CD4-positive, alpha-beta T cell treated with Interleukin-21 for 1 hour (primary cell): ENCODE data around the gene RGS6.

Experiments
- DNase-seq: peaks from one replicate; pipeline ENCODE4 v3.0.0-alpha.2; 2020

The RGS6 gene

DNA sequence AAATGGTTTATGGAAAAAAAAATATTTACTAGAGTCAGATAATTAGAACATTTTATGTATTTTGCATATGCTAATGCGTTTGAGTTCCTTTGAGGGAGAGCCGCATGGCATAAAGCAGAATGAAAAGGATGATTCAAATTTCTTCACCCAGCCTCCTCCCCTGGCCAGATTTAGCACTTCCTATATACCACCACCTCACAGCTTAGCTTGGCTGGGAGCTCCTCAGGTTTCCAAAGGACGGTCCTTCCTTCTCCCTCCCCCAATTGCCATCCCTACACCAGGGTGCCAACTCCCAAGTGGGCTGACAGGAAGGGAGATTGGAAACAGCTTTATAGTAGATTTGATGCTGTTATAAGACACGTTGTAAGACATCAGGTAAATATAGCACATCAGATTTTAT is 157.4 kb downstream of the RGS6 start:
- DNase-seq, result no peak

DNA sequence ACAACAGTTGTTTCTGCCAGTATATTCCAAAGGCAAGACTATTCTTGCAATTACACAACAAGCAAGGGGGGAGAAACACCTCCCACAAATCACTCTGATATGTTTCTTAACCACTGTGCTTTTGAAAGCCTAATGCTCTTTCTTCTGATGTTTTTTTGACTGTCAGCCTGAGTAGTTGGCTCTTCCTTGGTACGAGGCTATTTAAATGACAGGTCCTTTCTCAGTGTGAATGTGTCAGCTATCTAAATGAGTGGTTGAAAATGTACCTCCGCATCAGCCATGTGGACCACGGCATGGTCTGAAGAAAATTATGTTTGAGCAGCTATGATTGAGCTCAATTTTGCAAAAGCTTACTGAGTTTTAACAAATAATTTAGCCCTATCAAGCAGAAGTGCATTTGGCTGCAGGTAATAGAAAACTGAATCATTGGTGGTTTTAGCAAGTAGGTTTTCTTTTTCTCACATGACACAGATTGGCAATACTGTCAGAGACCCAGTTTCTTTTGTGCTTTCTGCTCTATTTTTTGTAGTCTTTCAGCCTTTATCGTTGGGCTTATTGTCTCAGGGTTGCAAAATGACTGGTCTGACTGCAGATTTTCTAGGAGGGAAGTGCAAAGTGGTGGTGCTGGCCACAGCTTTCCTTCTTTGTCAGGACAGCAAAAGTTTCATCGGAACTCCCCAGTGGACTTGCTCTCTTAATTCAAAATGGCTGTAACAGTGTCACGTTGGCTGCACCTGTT is 162.8 kb downstream of the RGS6 start:
- no peak for DNase-seq

DNA sequence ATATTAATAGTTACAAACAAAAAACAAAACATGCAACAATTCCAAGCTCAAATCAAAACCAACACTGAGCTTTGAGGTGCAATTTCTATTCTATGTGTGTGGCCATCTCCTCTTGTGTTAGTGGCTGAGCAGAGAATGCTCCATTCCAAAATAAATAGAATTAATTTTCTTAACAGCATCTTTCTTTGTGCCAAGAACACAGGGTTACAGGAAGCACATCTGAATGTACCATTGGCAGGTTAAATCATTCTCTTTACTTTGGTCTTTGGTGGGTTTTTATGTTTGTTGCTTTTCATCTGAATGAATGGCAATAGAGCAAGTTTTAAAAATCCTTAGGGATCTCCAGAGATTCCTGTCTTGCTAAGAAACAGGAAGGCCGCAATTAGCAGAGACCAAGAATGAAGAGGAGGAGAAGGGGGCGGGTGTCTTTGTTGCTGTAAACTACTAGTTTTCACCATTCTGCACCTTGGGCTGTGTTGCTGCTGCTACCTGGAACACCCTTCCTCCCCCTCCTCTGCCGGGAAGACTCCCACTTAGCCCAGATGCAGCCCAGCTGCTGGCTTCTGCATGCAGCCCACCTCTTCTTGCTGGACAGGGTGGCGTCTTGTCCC is 165.0 kb downstream of the RGS6 start:
- DNase-seq, result no peak

DNA sequence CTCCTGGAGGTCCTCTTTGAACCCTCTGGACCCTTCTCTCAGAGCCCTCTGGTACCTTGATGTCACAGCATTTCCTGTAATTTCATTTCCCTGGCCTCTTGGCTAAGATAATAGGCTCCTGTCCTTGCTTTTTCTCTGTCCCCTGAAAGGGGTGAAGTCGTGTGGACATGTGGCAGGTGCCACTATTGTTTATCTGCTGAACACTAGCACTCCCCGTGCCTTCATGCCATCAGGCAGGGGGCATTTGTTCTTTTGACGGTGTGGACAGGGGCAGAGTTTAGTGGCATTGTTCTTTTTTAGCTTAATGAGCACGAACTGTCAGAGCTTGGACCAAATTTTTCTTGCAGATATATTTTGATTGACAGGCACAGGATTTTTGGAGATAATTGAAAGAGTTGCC is 166.0 kb downstream of the RGS6 start:
- no peak for DNase-seq

DNA sequence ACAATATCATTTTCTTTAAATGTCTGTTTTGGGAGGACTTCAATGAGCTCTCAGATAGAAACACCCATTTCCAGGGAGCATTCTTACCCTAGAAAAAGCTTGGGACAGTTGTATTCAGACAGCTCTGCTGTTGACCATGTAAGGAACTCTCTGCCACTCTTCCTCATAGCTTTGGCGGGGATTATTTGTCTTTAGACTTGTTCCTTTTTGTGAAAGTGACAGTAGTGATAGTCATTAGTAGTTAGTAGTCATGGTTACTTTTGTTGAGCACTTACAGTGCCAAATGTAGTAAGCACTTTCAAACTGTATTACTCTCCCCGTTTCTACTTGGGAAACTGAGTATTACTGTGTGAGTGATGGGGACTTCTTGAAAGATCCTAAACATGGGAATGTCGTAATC is 167.3 kb downstream of the RGS6 start:
- no peak for DNase-seq

DNA sequence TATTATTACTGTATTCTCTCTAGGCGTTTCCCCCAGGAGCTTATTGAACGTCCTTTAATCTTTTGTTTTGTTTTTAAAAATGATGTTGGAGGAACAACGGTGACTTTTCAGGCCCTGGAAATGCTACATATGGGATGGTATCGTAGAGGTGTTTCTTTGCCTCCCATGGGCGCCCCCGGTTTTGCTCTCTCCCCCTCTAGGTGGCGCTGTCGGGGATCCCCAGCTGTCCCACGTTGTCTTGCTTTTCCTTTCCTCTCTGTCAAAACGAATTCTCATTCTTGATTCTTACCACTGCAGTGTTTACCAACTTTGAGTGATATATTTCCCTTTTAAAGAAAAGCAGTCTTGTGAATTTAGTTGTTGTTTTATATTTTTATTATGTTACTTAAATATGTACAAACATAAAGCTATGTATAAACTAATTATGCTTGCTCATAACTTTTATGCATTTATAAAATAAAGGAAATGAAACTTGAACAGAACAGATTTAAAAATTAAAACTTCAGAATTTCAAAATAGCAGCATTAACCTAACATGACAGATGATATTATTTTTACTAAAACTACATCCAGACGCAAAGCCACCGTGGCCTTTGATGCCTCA is 171.9 kb downstream of the RGS6 start:
- DNase-seq, result peak; percentile 4

DNA sequence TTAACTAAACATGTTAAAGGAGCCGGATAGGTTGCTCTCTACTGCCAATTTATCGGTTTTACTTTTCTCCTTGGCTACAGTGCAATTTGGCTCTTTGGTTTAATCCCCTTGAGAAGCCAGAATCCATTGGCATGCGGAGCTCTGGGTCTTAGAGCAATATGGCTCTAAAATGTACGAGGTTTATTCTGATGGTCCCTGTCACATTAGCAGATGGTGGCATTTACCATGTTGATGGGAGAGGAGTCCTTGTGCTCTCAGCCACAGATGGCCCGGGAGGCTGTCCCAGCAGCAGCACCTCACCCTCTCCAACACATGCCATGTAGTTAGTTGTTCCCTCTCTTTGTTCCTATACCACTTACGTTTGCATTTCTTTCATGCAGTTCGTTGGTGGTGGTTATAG is 179.7 kb downstream of the RGS6 start:
- DNase-seq, result no peak

DNA sequence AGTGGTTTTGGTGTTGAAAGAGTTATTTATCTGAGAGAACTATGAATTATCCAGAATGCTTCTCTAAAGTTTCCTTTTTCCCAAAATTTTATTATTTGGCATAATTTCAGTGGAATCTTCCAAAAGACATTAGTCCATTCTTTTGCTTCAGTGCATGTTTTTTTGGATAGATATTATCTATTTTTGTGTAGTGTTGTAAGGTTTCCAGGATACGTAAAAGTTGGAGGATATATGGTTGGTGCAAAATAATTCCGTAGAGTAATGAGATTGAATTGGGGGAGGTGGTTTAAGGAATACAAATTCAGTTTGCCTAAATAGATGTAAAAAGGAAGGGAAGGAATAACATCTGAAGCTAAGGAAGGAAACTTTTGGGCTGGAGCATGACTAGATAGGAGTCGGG is 186.6 kb downstream of the RGS6 start:
- no peak for DNase-seq

DNA sequence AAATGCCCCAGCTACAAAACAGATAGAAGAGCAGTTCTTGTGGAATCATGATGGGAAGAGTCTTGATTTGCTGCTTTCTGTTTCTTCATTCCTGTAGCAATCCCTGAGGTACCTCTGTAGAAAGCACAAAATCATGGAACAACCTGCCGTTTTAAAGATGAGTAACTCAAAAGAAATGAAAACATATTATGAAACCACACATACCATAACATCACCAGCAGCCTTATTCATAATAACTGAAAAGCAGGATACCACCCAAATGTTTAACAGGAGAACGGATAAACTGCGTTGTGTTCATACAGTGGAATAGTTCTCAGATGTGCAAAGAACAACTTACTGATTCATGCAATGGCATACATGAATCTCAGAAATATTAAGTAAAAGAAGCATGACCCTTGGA is 188.1 kb downstream of the RGS6 start:
- no peak for DNase-seq

DNA sequence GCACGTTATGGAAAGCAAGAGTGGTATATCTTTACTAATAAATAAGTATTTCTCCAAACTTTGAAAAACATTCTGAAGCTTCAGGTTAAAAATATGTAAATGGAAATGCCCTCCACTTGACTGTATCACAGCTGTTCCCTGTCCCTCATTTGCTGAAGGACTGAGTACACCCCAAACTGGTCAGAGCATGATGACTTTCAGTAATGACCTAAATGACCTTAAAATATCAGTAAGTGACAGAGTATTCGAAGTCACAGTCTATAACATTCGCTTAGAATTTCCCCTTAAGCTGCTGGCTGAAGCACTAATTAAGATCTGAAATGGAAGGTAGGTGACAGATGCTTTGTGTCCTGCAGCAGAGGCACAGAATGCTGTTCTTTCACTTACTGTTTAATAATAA is 191.5 kb downstream of the RGS6 start:
- DNase-seq, result no peak

DNA sequence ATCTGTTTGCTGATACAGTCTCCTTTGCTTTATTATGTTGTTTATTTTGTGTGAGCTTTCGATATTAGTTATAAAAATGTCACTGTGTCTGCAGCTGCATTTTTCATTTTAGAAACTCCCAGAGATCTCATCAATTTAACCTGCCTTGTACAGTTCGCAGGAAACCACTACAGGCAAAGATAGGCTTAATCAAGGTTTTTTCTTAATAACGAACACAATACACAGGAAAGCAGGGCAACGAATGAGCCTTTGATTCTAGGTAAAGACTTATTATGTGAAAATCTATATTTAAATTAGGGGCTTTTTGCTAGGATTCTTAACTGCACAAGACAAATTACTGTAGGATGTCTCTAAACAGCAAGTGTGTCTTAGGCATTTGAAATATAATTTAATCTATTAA is 191.9 kb downstream of the RGS6 start:
- no peak for DNase-seq

DNA sequence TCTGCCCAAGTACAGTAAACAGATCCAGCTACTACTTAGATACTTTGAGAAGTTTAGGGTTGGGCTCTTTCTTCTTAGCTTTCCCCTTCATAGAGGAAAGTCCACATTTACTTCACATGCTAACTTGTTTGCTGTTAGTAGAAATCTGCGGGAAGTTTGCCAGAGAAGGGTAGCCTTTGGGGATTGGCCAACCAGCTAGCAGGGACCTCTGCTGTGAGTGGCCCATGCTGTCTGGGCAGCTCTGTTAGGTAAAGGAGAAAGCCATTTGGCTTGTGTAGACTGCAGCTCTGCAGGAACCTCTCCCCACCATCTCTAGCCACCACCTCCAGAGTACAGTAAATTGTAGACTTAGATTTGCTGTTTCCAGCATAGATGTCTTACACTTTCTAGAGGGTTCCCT is 193.9 kb downstream of the RGS6 start:
- DNase-seq, result no peak

DNA sequence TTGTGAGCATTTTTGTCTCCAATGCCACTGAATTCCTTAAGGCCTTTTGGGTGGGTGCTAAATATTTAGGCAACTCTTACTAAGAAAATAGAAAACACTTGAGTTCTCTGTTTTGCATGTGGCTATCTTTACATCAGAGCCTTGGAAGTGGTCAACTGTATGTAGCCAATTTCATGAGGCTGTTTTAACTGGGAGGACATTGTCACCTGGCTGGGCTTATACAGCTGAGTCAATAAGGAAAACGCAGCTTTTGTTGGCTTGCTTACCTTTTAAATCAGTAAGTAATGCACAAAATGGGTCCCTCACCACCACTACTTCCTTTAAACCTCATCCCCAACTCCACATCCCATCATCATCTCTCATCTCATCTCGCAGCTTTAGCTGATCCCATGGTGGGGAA is 194.3 kb downstream of the RGS6 start:
- DNase-seq, result no peak

DNA sequence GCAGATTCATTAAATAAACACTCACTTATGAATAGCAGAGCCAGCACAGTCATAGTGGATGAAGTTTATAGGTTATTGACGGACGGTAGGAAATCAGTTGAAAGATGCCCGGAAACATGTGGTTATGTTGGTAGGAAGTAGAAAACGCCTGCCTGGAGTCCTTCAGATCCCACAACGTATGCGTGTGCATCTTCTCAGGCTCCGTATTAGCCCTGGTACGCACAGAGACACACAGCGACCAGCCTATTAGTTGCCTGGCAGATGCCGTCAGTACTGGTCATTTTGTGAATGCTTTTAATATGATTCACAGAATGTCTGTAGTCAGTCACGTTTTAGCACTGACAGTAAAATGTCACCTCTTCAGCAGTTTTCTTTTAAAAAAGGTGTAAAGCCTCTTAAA is 196.4 kb downstream of the RGS6 start:
- no peak for DNase-seq

DNA sequence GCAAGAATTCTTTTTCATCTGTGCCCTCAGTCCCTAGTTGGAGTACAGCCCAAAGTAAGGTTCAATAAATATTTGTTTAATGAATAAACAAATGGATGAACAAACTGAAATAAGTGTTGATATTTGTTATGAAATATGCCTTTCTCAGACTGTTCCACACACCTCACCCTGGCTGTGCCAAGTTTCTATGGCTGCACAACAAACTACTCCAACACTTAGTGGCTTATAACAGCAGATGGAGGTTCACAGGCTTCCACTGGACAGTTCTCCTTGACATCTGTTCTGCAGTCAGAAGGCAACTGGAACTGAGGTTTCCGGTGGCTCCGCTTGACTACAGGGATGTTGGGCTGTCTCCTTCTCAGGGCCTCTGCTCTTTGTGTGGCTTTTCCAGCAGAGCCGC is 197.1 kb downstream of the RGS6 start:
- no peak for DNase-seq

DNA sequence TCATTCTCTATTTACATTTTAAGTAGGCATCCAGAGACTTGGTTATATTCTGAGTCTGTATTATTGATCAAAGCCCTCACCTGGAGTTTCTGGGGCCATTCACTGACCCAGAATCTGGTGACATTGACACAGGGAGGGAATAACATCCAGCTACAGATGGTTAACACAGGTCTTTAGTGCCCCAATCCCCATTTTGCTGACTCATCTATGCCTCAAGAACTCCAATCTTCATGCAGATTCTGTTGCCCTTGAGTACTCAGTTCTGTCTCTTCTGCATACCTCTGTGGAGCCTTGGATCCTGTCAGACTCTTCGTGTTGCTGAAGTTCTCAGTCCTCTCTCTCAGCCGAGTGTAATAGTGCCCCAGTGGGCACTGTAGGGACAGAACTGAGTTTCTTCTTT is 208.9 kb downstream of the RGS6 start:
- DNase-seq, result no peak

DNA sequence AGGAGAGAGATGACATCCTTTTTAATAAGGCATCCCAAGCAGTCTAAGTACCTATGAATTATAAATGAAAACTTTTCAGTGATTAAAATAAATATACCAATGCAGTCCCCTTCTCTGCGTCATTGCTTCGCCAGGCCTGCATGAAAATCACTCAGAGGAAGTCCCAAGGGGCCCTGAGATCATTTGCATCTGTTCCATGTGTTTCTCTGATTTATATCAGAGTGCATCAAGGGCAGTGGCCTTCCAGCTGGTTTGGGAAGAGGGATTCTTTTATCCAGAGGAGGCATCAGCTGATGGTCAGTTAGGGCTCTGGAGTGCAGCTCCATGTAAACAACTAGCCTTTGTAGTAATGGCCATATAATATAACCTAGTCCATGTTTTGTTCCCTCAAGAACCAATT is 210.1 kb downstream of the RGS6 start:
- DNase-seq, result no peak

DNA sequence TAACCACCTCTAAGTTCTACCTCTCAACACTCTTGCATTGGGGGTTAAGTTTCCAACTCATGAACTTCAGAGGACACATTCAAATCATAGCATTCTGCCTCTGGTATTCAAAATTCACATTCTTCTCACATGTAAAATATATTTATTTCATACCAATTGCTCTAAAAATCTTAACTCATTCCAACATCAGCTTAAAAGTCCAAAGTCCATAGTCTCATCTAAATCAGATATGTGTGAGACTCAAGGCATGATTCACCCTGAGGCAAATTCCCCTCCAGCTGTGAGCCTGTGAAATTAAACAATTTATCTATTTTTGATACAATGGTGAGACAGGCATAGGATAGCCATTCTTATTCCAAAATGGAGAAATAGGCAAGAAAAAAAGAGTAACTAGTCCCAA is 214.0 kb downstream of the RGS6 start:
- DNase-seq, result no peak

DNA sequence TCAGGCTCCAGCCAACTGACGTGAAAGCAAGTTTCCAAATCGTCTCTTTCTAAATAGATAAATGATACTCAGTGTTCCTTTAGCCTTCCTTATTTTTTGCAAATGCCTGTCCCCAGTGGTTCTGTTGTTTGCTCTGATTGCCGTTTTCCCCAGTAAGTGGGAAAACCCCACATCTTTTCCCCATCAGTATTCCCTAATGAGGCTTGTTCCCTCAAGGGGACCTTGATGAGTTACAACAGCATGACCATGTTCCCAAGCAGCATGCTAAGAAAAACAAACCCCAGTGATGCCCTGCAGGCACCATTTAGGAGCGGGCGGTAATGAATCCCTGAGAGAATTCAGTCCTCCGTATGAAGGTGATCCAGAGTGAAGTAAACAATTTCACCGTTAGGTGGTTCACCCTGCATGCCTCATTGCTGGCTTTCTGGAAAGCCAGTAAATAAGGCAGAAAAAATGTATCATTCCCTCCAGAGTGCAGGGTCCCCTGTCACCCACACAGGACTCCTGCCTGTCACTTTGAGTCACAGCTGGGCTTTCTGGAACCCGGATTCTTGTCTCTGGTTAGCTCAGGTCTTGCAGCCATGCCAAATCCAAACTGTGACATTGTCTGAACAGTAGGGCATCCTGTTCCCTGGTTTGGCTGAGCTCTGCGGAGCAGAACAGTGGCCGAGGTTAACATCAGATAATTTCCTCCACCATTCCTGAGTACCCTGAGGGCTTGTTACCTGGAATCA is 222.6 kb downstream of the RGS6 start:
- DNase-seq, result no peak

DNA sequence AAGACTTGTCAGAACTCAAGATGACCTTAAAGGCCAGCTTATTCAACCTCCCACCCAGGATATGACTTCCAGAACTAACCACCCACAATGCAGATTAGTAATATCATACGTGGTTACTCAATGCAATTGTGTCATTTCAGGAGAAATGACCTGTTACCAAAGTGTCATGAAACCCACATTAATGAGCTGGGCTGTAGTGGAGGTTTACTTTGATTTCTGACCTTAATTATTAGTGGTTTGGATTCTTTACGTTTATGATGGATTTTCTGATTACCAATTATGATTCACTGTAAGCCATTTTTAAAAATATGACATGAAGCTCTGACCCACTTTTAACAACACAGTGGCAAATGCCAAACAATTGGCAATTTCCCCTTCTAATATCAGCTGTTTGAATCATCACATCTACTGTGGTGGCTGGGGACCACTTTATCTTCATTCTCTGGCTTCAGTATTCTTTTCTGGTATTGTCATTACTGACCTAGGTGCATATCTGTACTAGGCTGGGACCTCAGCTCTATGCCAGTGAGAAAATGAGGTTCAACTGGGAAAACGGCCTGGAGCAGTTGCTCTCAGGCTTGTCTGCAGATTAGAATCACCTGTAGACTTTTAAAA is 223.3 kb downstream of the RGS6 start:
- no peak for DNase-seq

DNA sequence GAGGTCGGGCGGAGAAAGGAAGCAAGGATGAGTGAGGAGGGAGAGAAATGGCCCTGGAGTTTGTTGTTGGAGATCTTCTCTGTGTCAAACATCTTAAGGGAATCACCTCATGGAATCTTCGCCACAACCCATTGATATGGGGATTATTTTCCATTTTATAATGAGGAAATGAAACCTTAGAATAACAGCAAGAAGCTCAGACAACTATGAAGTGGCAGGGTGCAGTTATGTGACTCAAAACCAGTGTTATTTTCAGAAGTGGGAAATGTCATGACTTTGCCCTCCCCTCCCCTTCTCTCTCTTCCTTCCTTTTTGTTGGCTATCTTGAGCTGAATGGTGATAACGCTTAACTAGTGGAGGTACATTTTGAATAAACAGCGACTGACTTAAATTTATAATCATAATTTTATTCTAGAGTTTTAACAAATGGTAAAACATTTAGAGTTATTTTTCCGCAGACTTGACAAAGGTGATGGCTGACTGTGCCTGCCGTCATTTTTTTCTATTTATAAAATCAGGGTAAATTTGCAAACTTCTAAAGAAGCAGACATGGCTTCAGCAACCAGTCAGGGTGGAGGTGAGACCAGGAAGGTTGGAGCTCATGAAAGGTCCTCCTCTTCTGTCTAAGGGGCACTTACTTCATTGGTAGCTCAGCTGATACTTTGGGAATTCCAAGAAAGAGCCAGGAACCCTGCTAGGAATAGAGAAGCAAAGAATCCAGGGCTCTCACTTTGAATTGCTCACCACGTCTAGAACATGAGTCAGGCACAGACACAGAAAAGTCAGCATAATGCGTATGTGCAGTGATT is 232.4 kb downstream of the RGS6 start:
- no peak for DNase-seq

DNA sequence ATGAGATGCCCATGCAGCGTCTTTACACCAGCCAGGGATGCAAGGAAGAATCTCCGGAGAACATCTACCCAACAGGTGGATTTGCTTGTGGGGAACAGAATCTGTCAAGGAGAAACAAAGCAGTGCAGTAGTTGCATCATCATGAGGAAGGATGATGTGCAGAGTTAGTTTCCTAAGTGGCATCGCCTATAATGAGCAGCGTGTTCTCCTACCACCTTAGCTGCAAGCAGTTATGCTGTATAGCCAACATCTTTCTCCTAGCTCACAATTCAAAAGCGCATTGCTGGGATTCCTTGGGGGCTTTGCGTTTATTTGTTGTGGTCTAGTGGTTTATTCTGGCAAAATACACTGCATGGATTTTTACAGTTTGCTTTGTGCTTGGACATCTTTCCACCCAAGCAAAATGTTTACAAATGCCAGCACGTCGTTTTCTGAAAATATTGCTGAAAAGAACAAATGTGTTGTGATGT is 233.0 kb downstream of the RGS6 start:
- no peak for DNase-seq

DNA sequence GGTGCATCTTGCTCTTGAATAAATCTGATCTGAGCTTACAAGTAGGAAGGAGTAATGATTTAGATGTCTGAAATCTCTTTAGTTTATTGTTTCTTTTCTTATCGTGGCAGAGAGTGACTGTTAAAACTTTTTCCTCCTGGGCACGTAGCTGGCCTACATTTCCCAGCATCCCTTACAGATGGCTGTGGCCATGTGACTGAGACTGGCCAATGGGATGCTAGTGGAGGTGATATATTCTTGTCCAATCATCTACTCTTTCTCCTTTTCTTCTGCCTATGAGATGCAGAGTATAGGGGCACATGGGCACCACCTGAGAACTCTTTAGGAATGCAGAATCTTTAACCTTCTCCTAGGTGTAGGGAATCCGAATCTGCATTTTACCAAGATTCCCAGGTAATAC is 237.3 kb downstream of the RGS6 start:
- DNase-seq, result no peak
